ENCODE measurements around the gene C1GALT1.
A peak's percentile ranks its signal among the peaks of the same experiment; 100 is the strongest.
"Not testable (repeated sequence)": the region's sequence is repeated elsewhere in the genome, so short reads cannot be mapped to it uniquely, and the experiment has no call there.

C1GALT1 gene

DNA sequence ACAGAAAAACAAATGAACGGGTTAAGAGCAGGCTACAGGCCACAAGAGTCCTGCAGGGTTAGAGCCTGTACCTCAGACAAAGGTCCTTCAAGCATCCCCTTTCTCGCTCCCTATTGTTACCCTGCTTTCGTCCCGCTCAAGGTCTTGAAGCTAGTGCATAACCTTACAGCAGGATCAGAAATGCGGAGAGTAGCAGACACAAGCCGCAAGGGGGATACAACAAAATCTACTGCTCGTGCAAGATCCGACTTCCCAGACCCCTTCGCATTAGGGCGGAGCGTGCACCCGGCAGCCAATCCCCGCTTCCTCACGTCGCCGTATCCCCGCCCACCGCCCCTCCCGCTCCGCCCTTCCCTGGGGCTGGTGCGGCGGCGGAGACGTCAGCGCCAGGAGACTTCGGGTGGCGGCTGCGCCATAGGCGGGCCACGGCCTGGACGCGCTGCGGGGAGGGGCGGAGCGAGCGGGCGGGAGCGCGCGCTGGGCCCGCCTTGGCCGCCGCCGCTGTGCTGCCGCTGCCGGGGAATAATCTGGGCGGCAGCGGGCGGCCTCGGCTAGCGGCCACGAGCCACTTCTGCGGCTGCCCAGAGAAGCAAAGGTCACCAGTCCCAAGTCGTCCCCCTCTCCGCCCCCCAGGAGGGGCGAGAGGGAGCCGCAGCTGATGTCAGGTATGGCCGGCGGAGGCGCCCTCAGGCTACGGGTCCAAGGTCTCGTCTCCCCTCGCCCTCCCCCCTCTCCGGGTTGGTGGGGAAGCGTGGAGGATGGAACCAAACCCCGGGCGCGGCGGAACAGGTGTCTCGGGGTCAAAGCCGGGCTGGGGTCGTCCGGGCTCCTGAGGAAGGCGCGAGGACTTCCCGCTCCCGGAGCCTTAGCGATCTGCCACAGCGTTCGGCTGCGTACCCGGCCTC is at the start of gene C1GALT1:
TSS of gene C1GALT1 (plus strand) at position 389 of the 905 bp plus-strand sequence. CDS start 51,776 bp downstream, outside the sequence.
- Mint-ChIP-seq H3K27ac (peak within 1 kb of the TSS; percentile 98), H3K36me3 (peaks cover 3% of the 10 kb centered on the region), H3K27me3 (no peaks in the 10 kb centered on the region), H3K9me3 (ENCODE audit: low read depth) (no peaks in the 10 kb centered on the region), H3K4me3 (peak within 1 kb of the TSS; percentile 92), H3K4me1 (ENCODE audit: low read depth) (peaks cover 5% of the 10 kb centered on the region)

DNA sequence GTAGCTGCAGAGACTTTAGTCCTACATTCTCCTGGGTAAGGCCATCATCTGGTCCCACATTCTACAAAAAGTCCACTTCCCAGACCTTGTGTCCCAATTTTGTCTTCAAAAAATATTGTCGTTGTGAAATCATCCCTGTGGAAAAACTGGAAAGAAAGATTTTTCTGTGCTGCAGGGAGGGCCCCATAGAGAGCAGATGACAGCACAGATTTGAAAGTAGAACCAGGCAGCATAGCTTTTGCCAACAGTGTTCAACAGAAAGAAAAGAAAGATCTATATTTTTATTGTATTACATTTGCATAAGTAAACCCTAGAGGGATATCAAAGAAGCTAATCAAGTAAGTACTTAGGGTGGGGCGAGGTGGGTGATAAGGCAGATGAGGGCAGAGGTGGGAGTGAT is 48.3 kb upstream of the C1GALT1 start:
- no peak overlapping the region for H3K4me3 Mint-ChIP-seq
- no peaks in the 10 kb centered on the region for H3K27me3 Mint-ChIP-seq
- H3K9me3 Mint-ChIP-seq (ENCODE audit: low read depth), result peaks cover under 1% of the 10 kb centered on the region
- H3K27ac Mint-ChIP-seq, result no peak overlapping the region
- peaks cover 22% of the 10 kb centered on the region for H3K4me1 Mint-ChIP-seq (ENCODE audit: low read depth)
- H3K36me3 Mint-ChIP-seq, result peaks cover 2% of the 10 kb centered on the region

DNA sequence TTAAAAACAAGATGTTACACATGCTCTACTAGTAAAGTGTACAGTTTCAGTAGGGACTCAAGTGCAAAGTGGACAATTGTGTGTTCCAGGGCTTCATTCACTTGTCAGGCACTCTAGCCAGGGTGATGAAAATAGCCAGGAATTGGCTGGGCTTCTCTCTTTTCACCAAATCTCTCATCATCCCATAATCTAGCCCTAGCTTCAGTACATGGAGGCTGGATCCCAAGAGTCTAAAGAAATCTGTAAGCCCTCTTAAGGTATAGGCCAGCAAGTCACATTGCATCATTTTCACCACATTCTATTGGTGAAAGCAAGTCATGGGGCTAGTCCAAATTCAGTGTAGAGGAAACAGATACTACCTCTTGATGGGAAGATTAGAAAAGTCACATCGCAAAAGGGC is 47.3 kb upstream of the C1GALT1 start:
- no peak overlapping the region for H3K4me3 Mint-ChIP-seq
- H3K27me3 Mint-ChIP-seq, result no peaks in the 10 kb centered on the region
- H3K36me3 Mint-ChIP-seq, result peaks cover 3% of the 10 kb centered on the region
- peaks cover 22% of the 10 kb centered on the region for H3K4me1 Mint-ChIP-seq (ENCODE audit: low read depth)
- no peak overlapping the region for H3K27ac Mint-ChIP-seq
- H3K9me3 Mint-ChIP-seq (ENCODE audit: low read depth), result peaks cover 4% of the 10 kb centered on the region

DNA sequence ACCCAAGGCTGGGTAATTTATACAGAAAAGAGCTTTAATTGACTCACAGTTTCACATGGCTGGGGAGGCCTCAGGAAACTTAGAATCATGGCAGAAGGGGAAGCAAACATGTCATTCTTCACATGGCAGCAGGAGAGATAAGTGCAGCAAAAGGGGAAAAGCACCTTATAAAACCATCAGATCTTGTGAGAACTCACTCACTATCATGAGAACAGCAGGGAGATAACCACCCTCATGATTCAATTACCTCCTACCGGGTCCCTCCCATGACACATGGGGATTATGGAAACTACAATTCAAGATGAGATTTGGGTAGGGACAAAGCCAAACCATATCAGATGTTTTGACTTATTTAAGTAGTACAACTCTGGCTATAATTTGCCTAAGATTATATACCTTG is 46.4 kb upstream of the C1GALT1 start:
- peaks cover 19% of the 10 kb centered on the region for H3K4me1 Mint-ChIP-seq (ENCODE audit: low read depth)
- peak overlapping the region; percentile 15 for H3K4me3 Mint-ChIP-seq
- H3K36me3 Mint-ChIP-seq; H3K9me3 Mint-ChIP-seq (ENCODE audit: low read depth); H3K27me3 Mint-ChIP-seq: not testable (repeated sequence)
- H3K27ac Mint-ChIP-seq, result peak overlapping the region; percentile 16

DNA sequence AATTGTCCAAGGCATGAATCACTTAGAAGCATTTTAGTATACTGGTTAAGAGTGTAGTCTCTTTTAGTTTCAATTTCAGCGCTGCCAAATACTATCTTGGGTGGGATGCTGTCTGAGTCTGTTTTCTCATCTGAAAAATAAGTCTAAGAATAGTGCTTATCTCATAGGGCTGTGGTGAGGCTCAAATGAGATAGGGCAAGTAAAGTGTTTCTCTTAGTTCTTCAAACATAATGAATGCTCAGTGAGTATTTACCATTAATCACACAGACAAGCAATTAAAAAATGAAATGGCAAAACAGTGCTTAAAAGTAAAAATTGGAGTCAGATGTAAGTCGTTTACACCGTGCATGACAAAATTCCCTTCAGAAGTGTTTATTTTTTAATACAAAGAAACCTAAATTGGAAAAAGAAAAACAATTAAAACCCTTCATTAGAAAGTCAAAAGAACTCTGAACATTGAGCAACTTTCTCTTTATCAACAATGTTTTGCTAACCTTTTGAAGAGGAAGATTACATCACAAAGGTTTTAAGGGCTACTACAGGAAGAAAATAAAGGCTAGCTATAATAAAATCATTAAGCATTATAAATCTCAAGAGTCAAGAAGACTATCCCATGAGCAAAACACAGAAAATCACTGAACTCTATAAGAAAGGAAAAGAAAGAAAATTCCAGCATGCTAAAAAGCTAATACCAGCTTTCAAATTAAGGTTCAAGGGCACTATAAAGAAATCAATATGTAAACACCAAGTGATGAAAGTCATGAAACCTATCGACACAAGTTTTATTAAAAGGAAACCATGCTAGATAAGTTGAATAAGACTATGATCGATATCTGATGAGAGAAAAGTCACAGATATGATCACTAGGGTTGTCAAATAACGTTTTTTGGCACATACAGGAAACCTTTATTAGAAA is 45.6 kb upstream of the C1GALT1 start:
- peak overlapping the region; percentile 16 for H3K27ac Mint-ChIP-seq
- H3K27me3 Mint-ChIP-seq, result no peaks in the 10 kb centered on the region
- peaks cover 4% of the 10 kb centered on the region for H3K36me3 Mint-ChIP-seq
- H3K4me3 Mint-ChIP-seq, result no peak overlapping the region
- peaks cover 12% of the 10 kb centered on the region for H3K4me1 Mint-ChIP-seq (ENCODE audit: low read depth)
- peaks cover 6% of the 10 kb centered on the region for H3K9me3 Mint-ChIP-seq (ENCODE audit: low read depth)

DNA sequence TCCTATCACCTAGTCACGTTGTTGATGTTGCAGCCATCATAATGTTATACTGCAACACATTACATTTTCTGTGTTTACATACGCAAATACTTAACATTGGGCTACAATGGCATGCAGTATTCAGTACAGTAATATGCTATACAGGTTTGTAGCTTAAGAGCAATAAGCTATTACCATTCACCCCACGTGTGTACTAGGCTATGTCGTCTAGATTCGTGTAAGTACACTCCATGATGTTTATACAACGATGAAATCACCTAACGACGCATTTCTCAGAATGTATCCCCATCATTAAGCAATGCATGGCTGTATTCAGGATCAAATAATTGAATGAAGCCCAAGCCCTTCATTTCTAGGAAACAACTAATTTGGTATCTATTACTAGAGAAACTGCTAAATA is 43.4 kb upstream of the C1GALT1 start:
- Mint-ChIP-seq H3K27ac (no peak overlapping the region), H3K27me3 (no peaks in the 10 kb centered on the region), H3K4me3 (no peak overlapping the region), H3K4me1 (ENCODE audit: low read depth) (peaks cover 12% of the 10 kb centered on the region), H3K36me3 (peaks cover 14% of the 10 kb centered on the region), H3K9me3 (ENCODE audit: low read depth) (peaks cover 12% of the 10 kb centered on the region)

DNA sequence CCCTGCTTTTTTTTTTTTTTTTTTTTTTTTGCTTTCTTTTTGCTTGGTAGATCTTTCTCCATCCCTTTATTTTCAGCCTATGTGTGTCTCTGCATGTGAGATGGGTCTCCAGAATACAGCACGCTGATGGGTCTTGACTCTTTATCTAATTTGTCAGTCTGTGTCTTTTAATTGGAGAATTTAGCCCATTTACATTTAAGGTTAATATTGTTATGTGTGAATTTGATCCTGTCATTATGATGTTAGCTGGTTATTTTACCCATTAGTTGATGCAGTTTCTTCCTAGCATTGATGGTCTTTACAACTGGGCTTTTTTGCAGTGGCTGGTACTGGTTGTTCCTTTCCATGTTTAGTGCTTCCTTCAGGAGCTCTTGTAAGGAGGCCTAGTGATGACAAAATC is 38.9 kb upstream of the C1GALT1 start:
- not testable (repeated sequence) for H3K4me3 Mint-ChIP-seq; H3K4me1 Mint-ChIP-seq (ENCODE audit: low read depth); H3K27me3 Mint-ChIP-seq; H3K27ac Mint-ChIP-seq
- peaks cover 19% of the 10 kb centered on the region for H3K36me3 Mint-ChIP-seq
- H3K9me3 Mint-ChIP-seq (ENCODE audit: low read depth), result peaks cover 17% of the 10 kb centered on the region

DNA sequence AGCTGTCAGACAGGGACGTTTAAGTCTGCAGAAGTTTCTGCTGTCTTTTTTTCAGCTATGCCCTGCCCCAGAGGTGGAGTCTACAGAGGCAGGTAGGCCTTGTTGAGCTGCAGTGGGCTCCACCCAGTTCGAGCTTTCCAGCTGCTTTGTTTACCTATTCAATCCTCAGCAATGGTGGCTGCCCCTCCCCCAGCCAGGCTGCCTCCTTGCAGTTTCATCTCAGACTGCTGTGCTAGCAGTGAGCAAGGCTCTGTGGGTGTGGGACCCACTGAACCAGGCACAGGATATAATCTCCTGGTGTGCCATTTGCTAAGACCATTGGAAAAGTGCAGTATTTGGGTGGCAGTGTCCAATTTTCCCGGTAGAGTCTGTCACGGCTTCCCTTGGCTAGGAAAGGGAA is 37.2 kb upstream of the C1GALT1 start:
- H3K27me3 Mint-ChIP-seq, H3K4me3 Mint-ChIP-seq, H3K27ac Mint-ChIP-seq: not testable (repeated sequence)
- peaks cover 17% of the 10 kb centered on the region for H3K36me3 Mint-ChIP-seq
- H3K4me1 Mint-ChIP-seq (ENCODE audit: low read depth), result peaks cover 10% of the 10 kb centered on the region
- peaks cover 12% of the 10 kb centered on the region for H3K9me3 Mint-ChIP-seq (ENCODE audit: low read depth)

DNA sequence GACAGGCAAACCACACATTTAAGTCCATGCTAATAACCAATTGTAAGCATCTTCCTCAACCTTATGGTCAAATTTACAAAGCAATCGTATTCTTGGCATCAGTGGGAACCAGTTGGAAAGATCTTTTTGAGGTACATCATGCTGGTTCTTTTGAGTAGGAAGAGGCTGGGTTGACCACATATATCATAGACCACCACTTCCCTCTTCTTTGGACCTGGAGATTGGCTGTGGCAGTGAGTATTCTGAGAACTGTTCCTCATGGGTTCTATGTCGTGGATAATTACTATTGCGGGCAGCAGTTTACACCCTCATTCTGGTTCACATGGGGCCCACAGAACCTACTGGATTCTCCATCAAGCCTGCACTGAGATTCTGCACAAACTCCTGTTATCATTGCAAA is 35.5 kb upstream of the C1GALT1 start:
- Mint-ChIP-seq H3K27ac (no peak overlapping the region), H3K4me3 (no peak overlapping the region), H3K27me3 (no peaks in the 10 kb centered on the region), H3K36me3 (peaks cover 16% of the 10 kb centered on the region), H3K4me1 (ENCODE audit: low read depth) (peaks cover 19% of the 10 kb centered on the region), H3K9me3 (ENCODE audit: low read depth) (peaks cover 11% of the 10 kb centered on the region)

DNA sequence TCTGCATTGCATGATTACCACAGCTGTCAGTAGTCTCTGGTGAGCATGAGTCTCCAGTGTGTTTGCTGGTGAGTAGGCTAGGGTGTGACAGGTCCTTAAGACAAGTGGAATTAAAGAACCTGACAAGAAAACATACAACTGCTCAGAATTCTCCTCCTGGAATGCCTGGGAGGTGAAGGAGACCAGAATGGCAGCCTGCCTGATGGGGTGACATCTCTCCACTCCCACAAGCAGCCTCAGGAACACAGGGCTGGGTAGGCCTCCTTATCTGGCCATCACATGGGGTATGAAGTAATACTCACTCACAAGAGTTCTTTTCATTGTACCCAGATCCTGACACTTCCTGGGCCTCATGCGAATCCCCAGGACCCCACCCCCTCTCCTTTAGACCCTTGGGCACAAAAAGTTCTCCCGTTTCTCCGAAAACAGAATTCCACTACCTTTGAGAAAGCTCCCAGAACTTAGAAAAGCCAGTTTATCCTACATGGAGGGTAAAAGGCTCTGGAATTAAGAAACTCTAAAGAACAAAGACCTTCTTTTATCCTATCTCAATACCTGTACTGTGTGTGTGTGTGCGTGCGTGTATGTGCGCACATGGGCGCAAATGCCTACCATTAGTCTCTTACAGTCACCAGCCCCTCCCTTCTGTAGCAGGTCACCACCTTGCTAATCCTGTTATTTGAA is 33.4 kb upstream of the C1GALT1 start:
- peaks cover 5% of the 10 kb centered on the region for H3K9me3 Mint-ChIP-seq (ENCODE audit: low read depth)
- peaks cover 27% of the 10 kb centered on the region for H3K4me1 Mint-ChIP-seq (ENCODE audit: low read depth)
- H3K27me3 Mint-ChIP-seq, result no peaks in the 10 kb centered on the region
- no peak overlapping the region for H3K4me3 Mint-ChIP-seq
- peaks cover 6% of the 10 kb centered on the region for H3K36me3 Mint-ChIP-seq
- H3K27ac Mint-ChIP-seq, result no peak overlapping the region

DNA sequence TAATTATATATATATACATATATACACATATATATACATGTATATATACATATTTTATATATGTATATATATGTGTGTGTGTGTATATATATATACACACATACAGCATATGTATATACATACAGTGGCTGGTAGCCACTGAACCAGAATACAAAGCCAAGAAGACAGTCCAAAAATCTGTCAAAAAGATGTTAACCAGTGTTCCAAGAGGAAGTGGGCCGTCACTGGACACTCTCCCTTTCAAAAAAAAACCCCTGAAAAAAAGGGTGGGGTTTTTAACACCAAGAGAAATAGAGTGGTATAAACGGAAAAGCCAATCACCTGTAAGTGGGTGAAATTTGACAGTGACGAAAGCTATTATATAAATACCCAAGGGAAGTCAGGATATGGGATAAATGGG is 31.1 kb upstream of the C1GALT1 start:
- no peak overlapping the region for H3K27ac Mint-ChIP-seq
- H3K27me3 Mint-ChIP-seq, result no peaks in the 10 kb centered on the region
- no peak overlapping the region for H3K4me3 Mint-ChIP-seq
- peaks cover 4% of the 10 kb centered on the region for H3K9me3 Mint-ChIP-seq (ENCODE audit: low read depth)
- H3K36me3 Mint-ChIP-seq, result peaks cover 3% of the 10 kb centered on the region
- peaks cover 38% of the 10 kb centered on the region for H3K4me1 Mint-ChIP-seq (ENCODE audit: low read depth)

DNA sequence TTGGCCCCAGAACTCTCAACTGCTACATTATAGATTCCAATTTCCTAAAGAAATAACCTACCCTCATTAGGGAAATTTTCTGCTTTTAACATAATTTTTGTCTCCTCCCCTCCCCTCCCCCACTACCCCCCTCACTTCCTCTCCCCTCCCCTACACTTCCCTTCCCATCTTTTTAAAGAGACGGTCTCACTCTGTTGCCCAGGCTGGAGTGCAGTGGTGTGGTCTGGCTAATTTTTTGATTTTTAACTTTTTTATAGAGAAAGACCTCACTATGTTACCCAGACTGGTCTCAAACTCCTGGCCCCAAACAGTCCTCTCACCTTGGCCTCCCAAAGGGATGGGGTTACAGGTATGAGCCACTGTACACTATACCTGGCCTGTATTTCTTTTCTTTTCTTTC is 30.5 kb upstream of the C1GALT1 start:
- Mint-ChIP-seq H3K4me1 (ENCODE audit: low read depth) (peaks cover 43% of the 10 kb centered on the region), H3K36me3 (peaks cover 3% of the 10 kb centered on the region), H3K9me3 (ENCODE audit: low read depth) (peaks cover 4% of the 10 kb centered on the region), H3K27ac (no peak overlapping the region), H3K27me3 (no peaks in the 10 kb centered on the region), H3K4me3 (no peak overlapping the region)

DNA sequence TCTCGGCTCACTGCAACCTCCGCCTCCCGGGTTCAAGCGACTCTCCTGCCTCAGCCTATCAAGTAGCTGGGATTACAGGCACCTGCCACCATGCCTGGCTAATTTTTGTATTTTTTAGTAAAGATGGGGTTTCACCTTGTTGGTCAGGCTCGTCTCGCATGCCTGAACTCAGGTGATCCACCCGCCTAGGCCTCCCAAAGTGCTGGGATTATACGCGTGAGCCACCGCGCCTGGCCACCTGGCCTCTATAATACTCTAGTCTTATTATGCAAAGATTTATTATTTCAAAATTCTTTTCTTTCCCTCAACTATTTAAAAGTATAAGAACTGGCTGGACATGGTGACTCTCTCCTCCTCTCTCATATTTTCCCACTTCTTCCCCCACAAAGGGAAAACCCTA is 30.0 kb upstream of the C1GALT1 start:
- Mint-ChIP-seq H3K27me3 (no peaks in the 10 kb centered on the region), H3K4me1 (ENCODE audit: low read depth) (peaks cover 48% of the 10 kb centered on the region), H3K4me3 (no peak overlapping the region), H3K9me3 (ENCODE audit: low read depth) (peaks cover 4% of the 10 kb centered on the region), H3K27ac (no peak overlapping the region), H3K36me3 (peaks cover 3% of the 10 kb centered on the region)

DNA sequence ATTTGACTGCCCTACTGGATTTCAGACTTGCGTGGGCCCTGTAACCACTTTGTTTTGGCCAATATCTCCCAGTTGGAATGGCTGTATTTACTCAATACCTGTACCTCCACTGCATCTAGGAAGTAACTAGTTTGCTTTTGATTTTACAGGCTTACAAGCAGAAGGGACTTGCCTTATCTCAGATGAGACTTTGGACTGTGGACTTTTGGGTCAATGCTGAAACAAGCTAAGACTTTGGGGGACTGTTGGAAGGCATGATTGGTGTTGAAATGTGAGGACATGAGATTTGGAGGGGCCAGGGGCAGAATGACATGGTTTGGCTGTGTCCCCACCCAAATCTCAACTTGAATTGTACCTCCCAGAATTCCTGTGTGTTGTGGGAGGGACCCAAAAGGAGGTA is 28.0 kb upstream of the C1GALT1 start:
- not testable (repeated sequence) for H3K36me3 Mint-ChIP-seq; H3K9me3 Mint-ChIP-seq (ENCODE audit: low read depth); H3K27ac Mint-ChIP-seq; H3K4me3 Mint-ChIP-seq; H3K27me3 Mint-ChIP-seq
- peaks cover 56% of the 10 kb centered on the region for H3K4me1 Mint-ChIP-seq (ENCODE audit: low read depth)

DNA sequence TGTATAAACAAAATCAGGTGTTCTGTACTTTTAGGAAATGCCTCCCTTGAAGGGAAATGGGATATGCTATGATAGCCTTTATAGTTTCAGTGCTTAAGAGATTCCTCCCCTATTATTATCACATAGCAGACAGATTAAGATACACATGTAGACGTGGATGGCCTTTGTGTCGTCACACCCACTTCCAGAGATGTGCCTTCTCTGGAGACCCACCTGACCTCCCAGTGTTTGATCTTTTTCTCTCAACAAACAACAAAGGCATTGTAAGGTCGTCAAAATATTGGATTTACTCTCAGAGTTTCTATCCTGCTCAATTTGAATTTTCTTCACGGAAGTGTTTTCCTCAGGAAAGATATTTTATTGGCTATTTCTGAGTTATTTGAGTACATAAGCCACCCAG is 25.7 kb upstream of the C1GALT1 start:
- Mint-ChIP-seq H3K27me3 (no peaks in the 10 kb centered on the region), H3K4me3 (peak overlapping the region; percentile 63), H3K36me3 (peaks cover 7% of the 10 kb centered on the region), H3K4me1 (ENCODE audit: low read depth) (peaks cover 69% of the 10 kb centered on the region), H3K27ac (peak overlapping the region; percentile 94), H3K9me3 (ENCODE audit: low read depth) (peaks cover 8% of the 10 kb centered on the region)
